Trophoblast cell (in vitro differentiated cells and primary cell): ENCODE data around the gene C16orf89.
"Not testable (repeated sequence)": the region's sequence is repeated elsewhere in the genome, so short reads cannot be mapped to it uniquely, and the experiment has no call there.

Source experiments
- DNase-seq, 2 donors: peaks; one replicate each; pipeline ENCODE4 v3.0.0-alpha.2; 2016
- H2AFZ ChIP-seq: 2 replicates; pipeline ENCODE4 v1.6.1; 2013; ENCODE audit warnings: low read length, moderate library complexity, mild to moderate bottlenecking; ENCODE audit not compliant: insufficient read depth, poor library complexity
- H2AK5ac ChIP-seq: 2 replicates; pipeline ENCODE4 v1.6.1; 2013; ENCODE audit warnings: mild to moderate bottlenecking, low read length
- H2BK120ac ChIP-seq: 2 replicates; pipeline ENCODE4 v1.6.1; 2013; ENCODE audit warnings: low read length, mild to moderate bottlenecking, moderate library complexity; ENCODE audit not compliant: insufficient read depth, poor library complexity
- H2BK12ac ChIP-seq: 2 replicates; pipeline ENCODE4 v1.6.1; 2013; ENCODE audit warnings: mild to moderate bottlenecking, low read length, moderate library complexity
- H2BK5ac ChIP-seq: 2 replicates; pipeline ENCODE4 v1.6.1; 2013; ENCODE audit warnings: low read length, low read depth, moderate library complexity, mild to moderate bottlenecking; ENCODE audit not compliant: poor library complexity
- H3K14ac ChIP-seq: 2 replicates; pipeline ENCODE4 v1.6.1; 2013; ENCODE audit warnings: mild to moderate bottlenecking, low read length
- H3K18ac ChIP-seq: 2 replicates; pipeline ENCODE4 v1.6.1; 2013; ENCODE audit warnings: mild to moderate bottlenecking, low read length
- H3K23ac ChIP-seq: 2 replicates; pipeline ENCODE4 v1.6.1; 2013; ENCODE audit warnings: low read length
- H3K27ac ChIP-seq: 2 replicates; pipeline ENCODE4 v1.5.1; 2013; ENCODE audit warnings: low read depth, mild to moderate bottlenecking, inconsistent platforms, low read length, moderate library complexity
- H3K27me3 ChIP-seq: 2 replicates; pipeline ENCODE4 v1.6.1; 2013; ENCODE audit warnings: inconsistent platforms, mild to moderate bottlenecking, low read length, moderate library complexity; ENCODE audit not compliant: insufficient read depth
- H3K36me3 ChIP-seq, 2 experiments: 1 replicate in 1 of 2; 2 replicates in 1 of 2; pipeline ENCODE4 v1.6.1; 2013; ENCODE audit warnings: low read length in 2 of 2, mild to moderate bottlenecking in 2 of 2, moderate library complexity in 1 of 2; ENCODE audit not compliant: insufficient read depth in 2 of 2, control insufficient read depth in 1 of 2
- H3K4ac ChIP-seq: 2 replicates; pipeline ENCODE4 v1.6.1; 2013; ENCODE audit warnings: low read depth, mild to moderate bottlenecking, low read length, moderate library complexity
- H3K4me1 ChIP-seq, 2 experiments: 1 replicate in 1 of 2; 2 replicates in 1 of 2; pipeline ENCODE4 v1.6.1; 2013; ENCODE audit warnings: low read length in 2 of 2, mild to moderate bottlenecking in 2 of 2, moderate library complexity in 1 of 2; ENCODE audit not compliant: insufficient read depth in 2 of 2, control insufficient read depth in 1 of 2
- H3K4me2 ChIP-seq: 2 replicates; pipeline ENCODE4 v1.6.1; 2013; ENCODE audit warnings: inconsistent platforms, mild to moderate bottlenecking, low read length, moderate library complexity
- H3K4me3 ChIP-seq: 2 replicates; pipeline ENCODE4 v1.5.1; 2013; ENCODE audit warnings: mild to moderate bottlenecking, low read depth, low read length, inconsistent platforms
- H3K79me1 ChIP-seq: one replicate; pipeline ENCODE4 v1.6.1; 2013; ENCODE audit warnings: low read length
- H3K79me2 ChIP-seq: 2 replicates; pipeline ENCODE4 v1.6.1; 2013; ENCODE audit warnings: low read length, mild to moderate bottlenecking; ENCODE audit not compliant: control insufficient read depth, insufficient read depth, poor library complexity
- H3K9ac ChIP-seq: 2 replicates; pipeline ENCODE4 v1.6.1; 2013; ENCODE audit warnings: mild to moderate bottlenecking, low read length
- H3K9me3 ChIP-seq: 2 replicates; pipeline ENCODE4 v1.6.1; 2013; ENCODE audit warnings: low read depth, mild to moderate bottlenecking, control low read depth, inconsistent platforms, low read length; ENCODE audit not compliant: insufficient read depth
- H4K12ac ChIP-seq: 2 replicates; pipeline ENCODE4 v1.6.1; 2013; ENCODE audit warnings: low read depth, mild to moderate bottlenecking, low read length, moderate library complexity
- H4K8ac ChIP-seq: 2 replicates; pipeline ENCODE4 v1.6.1; 2013; ENCODE audit warnings: low read depth, mild to moderate bottlenecking, low read length, moderate library complexity
- H4K91ac ChIP-seq: one replicate; pipeline ENCODE4 v1.6.1; 2013; ENCODE audit warnings: low read depth, mild to moderate bottlenecking, low read length, moderate library complexity
- WGBS: extraction: QIAGEN DNeasy Blood & Tissue Kit; methylation state at CpG from one replicate; pipeline ENCODE4 v1.1.7; 2013; ENCODE audit warnings: missing lambda C conversion rate; ENCODE audit not compliant: insufficient read length, insufficient coverage; ENCODE audit errors: extremely low coverage; 5-methylcytosine and 5-hydroxymethylcytosine counted together

C16orf89 gene

DNA sequence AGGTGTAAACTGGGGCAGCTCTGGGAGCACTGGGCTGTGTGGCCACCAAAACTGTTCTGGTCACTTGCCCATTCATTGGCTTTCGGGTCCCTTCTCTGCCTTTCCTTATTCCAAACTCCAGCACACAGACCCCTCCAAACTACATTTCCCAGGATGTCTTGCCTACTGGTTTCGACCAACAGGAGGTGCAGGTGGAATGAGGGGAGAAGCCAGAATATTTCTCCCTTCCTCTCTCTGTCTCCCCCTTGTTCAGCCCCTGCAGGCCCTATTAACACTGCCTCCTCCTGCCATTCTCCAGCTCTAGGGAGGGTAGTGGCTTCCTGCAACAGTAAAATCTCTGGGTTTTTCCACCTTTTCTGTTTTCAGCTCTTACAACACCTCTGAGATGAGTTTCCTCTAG, 18.8 kb downstream of the C16orf89 start:
- Histone ChIP-seq H3K27me3 (no peaks in the 10 kb centered on the region), H3K4me1 (no peaks in the 10 kb centered on the region), H3K23ac (no peak overlapping the region), H4K8ac (no peak overlapping the region), H2AK5ac (no peak overlapping the region), H3K27ac (no peak overlapping the region), H2BK120ac (no peak overlapping the region), H4K91ac (no peak overlapping the region), H3K4me3 (no peak overlapping the region), H2AFZ (no peak overlapping the region), H3K36me3 (no peaks in the 10 kb centered on the region), H3K4me2 (no peak overlapping the region), H3K79me1 (no peaks in the 10 kb centered on the region), H3K9me3 (no peaks in the 10 kb centered on the region), H3K14ac (no peak overlapping the region), H3K4ac (no peak overlapping the region), H4K12ac (no peak overlapping the region), H3K79me2 (no peaks in the 10 kb centered on the region), H3K18ac (no peak overlapping the region), H2BK5ac (no peak overlapping the region), H2BK12ac (no peak overlapping the region), H3K9ac (no peak overlapping the region)
- no CpG with 5 or more reads among the region's 2 CpGs for WGBS
- DNase-seq: no peak

DNA sequence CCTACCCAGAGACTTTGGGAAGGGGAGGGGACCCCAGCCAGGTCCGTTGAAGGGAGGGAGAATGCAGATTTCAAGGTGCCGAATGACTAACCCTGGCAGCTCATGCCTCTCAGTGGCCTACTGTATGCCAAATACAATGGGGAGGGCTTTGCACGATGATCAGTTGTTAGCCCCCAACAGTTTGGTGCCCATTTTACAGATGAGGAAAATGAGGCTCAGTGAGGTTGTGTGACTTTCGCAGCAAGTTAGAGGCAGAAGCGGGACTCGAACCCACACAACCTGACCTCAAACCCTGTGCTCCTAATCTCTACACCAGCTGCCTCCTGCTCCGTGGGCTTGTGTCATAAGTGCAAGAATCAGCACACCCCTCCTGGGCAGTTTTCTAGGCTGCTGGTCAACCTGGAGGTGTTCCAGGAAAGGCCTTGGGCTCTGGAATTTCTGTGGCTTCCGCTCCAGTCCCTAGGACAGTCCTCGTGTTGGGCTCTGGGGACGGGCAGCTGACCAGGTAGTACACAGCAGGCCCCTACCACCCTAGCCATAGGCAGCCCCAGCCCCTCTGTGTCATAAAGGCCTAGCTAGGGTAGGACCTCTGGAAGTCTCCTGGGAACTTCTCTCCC, 20.1 kb downstream of the C16orf89 start:
- no CpG with 5 or more reads among the region's 10 CpGs for WGBS

DNA sequence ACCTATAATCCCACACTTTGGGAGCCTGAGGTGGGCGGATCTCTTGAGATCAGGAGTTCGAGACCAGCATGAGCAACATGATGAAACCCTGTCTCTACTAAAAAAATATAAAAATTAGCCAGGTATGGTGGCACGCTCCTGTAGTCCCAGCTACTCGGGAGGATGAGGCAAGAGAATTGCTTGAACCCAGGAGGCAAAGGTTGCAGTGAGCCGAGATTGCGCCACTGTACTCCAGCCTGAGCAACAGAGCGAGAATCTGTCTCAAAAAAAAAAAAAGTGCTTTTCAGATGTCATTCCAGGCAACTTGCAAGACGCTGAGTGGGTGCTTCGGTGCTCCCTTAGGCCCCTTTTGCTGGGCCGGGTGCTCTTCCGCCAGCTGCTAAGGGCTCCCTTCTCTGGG, 21.2 kb downstream of the C16orf89 start:
- not testable (repeated sequence) for H3K27ac ChIP-seq, H3K27me3 ChIP-seq, DNase-seq, H3K4ac ChIP-seq, H3K23ac ChIP-seq, H4K12ac ChIP-seq, H2AFZ ChIP-seq, H3K9me3 ChIP-seq, H3K14ac ChIP-seq, H2BK120ac ChIP-seq, H3K18ac ChIP-seq, H3K79me2 ChIP-seq, H2AK5ac ChIP-seq, H3K4me2 ChIP-seq, H2BK5ac ChIP-seq, H3K79me1 ChIP-seq, H3K4me3 ChIP-seq, H3K36me3 ChIP-seq, H4K91ac ChIP-seq, H4K8ac ChIP-seq, H3K4me1 ChIP-seq, H3K9ac ChIP-seq, H2BK12ac ChIP-seq
- WGBS: no CpG with 5 or more reads among the region's 11 CpGs

More for the DNA sequence above, 20.1 kb downstream of the C16orf89 start:
- H2BK12ac ChIP-seq: no peak overlapping the region
- H4K91ac ChIP-seq: no peak overlapping the region
- no peak overlapping the region for H3K14ac ChIP-seq
- H4K8ac ChIP-seq: no peak overlapping the region
- H3K4me2 ChIP-seq: no peak overlapping the region
- H3K9me3 ChIP-seq: no peaks in the 10 kb centered on the region
- no peak overlapping the region for H3K27ac ChIP-seq
- H3K27me3 ChIP-seq: no peaks in the 10 kb centered on the region
- no peak overlapping the region for H3K9ac ChIP-seq
- H3K4me3 ChIP-seq: no peak overlapping the region
- no peak overlapping the region for H4K12ac ChIP-seq
- H3K18ac ChIP-seq: no peak overlapping the region
- H3K36me3 ChIP-seq: no peaks in the 10 kb centered on the region
- H3K4me1 ChIP-seq: no peaks in the 10 kb centered on the region
- H2AK5ac ChIP-seq: no peak overlapping the region
- no peak overlapping the region for H2BK5ac ChIP-seq
- no peak overlapping the region for H3K23ac ChIP-seq
- no peak for DNase-seq
- H3K79me2 ChIP-seq: no peaks in the 10 kb centered on the region
- no peak overlapping the region for H3K4ac ChIP-seq
- H2AFZ ChIP-seq: no peak overlapping the region
- no peak overlapping the region for H2BK120ac ChIP-seq
- no peaks in the 10 kb centered on the region for H3K79me1 ChIP-seq

DNA sequence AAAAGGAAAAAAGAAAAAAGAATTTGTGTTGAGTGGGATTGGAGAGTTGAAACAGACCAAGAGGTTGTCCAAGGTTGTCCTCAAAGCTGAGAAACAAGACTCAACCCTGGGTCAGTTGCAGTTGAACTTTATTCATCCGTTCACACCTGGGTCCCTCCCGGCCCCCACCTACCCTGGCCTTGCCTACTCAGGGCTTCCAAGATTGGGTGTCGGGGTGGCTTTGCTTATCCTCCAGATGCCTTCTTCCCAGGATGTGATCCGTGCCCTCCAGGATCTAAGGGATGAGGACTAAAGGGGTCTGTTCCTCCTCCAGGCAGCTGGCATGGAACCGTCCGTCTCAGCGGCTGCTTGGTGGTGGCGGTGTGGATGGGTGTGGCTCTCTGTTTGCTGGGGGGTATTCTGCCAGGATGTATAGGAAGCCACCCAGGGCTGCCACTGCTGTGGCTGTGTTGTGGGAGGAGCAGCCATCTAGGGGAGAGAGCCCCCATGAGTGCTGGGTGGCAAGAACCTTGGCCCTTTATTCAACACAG, 21.7 kb downstream of the C16orf89 start:
- no peak overlapping the region for H2BK5ac ChIP-seq
- WGBS: no CpG with 5 or more reads among the region's 8 CpGs
- H3K4me3 ChIP-seq: no peak overlapping the region
- no peak overlapping the region for H2BK120ac ChIP-seq
- no peaks in the 10 kb centered on the region for H3K27me3 ChIP-seq
- no peak for DNase-seq
- H3K23ac ChIP-seq: no peak overlapping the region
- no peak overlapping the region for H3K9ac ChIP-seq
- H3K4ac ChIP-seq: no peak overlapping the region
- no peaks in the 10 kb centered on the region for H3K36me3 ChIP-seq
- H3K4me2 ChIP-seq: no peak overlapping the region
- no peak overlapping the region for H2AK5ac ChIP-seq
- H4K8ac ChIP-seq: no peak overlapping the region
- no peak overlapping the region for H2BK12ac ChIP-seq
- no peak overlapping the region for H4K91ac ChIP-seq
- no peak overlapping the region for H3K27ac ChIP-seq
- H3K18ac ChIP-seq: no peak overlapping the region
- H3K4me1 ChIP-seq: no peaks in the 10 kb centered on the region
- H2AFZ ChIP-seq: no peak overlapping the region
- H3K9me3 ChIP-seq: no peaks in the 10 kb centered on the region
- H3K79me2 ChIP-seq: no peaks in the 10 kb centered on the region
- H4K12ac ChIP-seq: no peak overlapping the region
- no peaks in the 10 kb centered on the region for H3K79me1 ChIP-seq
- no peak overlapping the region for H3K14ac ChIP-seq
